Testis (tissue), 3 donors: Measurements from ENCODE around the gene INHBA. TPM values are rescaled to one million over a fixed set of nuclear protein-coding genes. Genes with fewer than 3 reads are reported as not detected.

Experiments used
- DNase-seq: peaks from one replicate; pipeline ENCODE4 v3.0.0-alpha.2; 2019
- H3K27ac ChIP-seq, 2 donors: fragments of 200-600 bp; sonication (generic); one replicate each; pipeline ENCODE4 v1.5.1; 2019
- H3K27me3 ChIP-seq: fragments of 200-600 bp; sonication (generic); one replicate; pipeline ENCODE4 v1.5.1; 2019
- H3K36me3 ChIP-seq: fragments of 200-600 bp; sonication (generic); one replicate; pipeline ENCODE4 v1.5.1; 2017; ENCODE audit warnings: low read depth; ENCODE audit errors: missing control alignments
- H3K4me1 ChIP-seq: fragments of 200-600 bp; sonication (generic); one replicate; pipeline ENCODE4 v1.5.1; 2019
- H3K4me3 ChIP-seq, 2 donors: fragments of 200-600 bp; sonication (generic); one replicate each; pipeline ENCODE4 v1.5.1; 2017 to 2019
- H3K9me3 ChIP-seq: fragments of 200-600 bp; sonication (generic); one replicate; pipeline ENCODE4 v1.5.1; 2017
- CTCF ChIP-seq, 3 experiments: fragments of 450-650 bp in 2 of 3; fragments of 200-600 bp in 1 of 3; sonication (generic) in 1 of 3; IDR thresholded peaks; one replicate each; pipeline ENCODE4 v1.5.1; 2016 to 2019; ENCODE audit warnings: antibody characterized with exemption in 3 of 3, mild to moderate bottlenecking in 2 of 3, moderate library complexity in 1 of 3
- POLR2A ChIP-seq: fragments of 450-650 bp; IDR thresholded peaks from one replicate; pipeline ENCODE4 v1.6.1; 2017; ENCODE audit warnings: antibody characterized with exemption, mild to moderate bottlenecking, moderate library complexity
- WGBS, 2 donors: methylation state at CpG; one replicate each; pipeline ENCODE4 v1.1.5; 2018; 5-methylcytosine and 5-hydroxymethylcytosine counted together
- intact Hi-C: fragments of 100-400 bp; cut with DNase I; formaldehyde crosslinking; loops from one replicate; pipeline ENCODE4 v1.15.1; 2023; ENCODE audit warnings: low total_unique reads
- polyA plus RNA-seq: library from polyadenylated mRNA; stranded (reverse); fragments of 350-450 nt; fragmentation: Illumina TruSeq; extraction: RNeasy Lipid Tissue Mini Kit (QIAGEN cat#74804); gene quantifications from one replicate; pipeline ENCODE4 v1.2.3, GENCODE V29; 2014; ENCODE audit warnings: low read depth, low replicate concordance; ENCODE audit not compliant: insufficient read depth
- total RNA-seq, 2 donors: library from RNA; depleted of rRNA; stranded (reverse); fragments of >200 nt; gene quantifications; one replicate each; pipeline ENCODE4 v1.2.3, GENCODE V29; 2016

INHBA gene
- total and polyA plus RNA-seq, 3 donors from 2014 or later = 2.5 to 8.0 (median 5.7) TPM

- Histone ChIP-seq H3K4me1 (no peaks in the 10 kb centered on the region), H3K27ac (no peak overlapping the region), H3K27me3 (no peaks in the 10 kb centered on the region), H3K9me3 (no peaks in the 10 kb centered on the region), H3K36me3 (no peaks in the 10 kb centered on the region), H3K4me3 (no peak overlapping the region)
- no peak for DNase-seq
- no peak for TF ChIP-seq CTCF (IDR thresholded peaks at IDR 0.05)
- no peak for TF ChIP-seq POLR2A
- intact Hi-C loops = no loop called here
- 92 to 94% methylated on average over 4 of the region's 4 CpGs for WGBS, 2 donors
Observed at GRCh38 chr7:41720046-41720445, 17.2 kb upstream of the INHBA start.

GRCh38 chr7:41716691-41717090, 13.8 kb upstream of the INHBA start:
- Histone ChIP-seq H3K36me3 (no peaks in the 10 kb centered on the region), H3K9me3 (no peaks in the 10 kb centered on the region), H3K4me1 (no peaks in the 10 kb centered on the region), H3K27ac (no peak overlapping the region), H3K27me3 (no peaks in the 10 kb centered on the region), H3K4me3 (no peak overlapping the region)
- TF ChIP-seq POLR2A = no peak
- TF ChIP-seq CTCF (IDR thresholded peaks at IDR 0.05) = no peak
- no peak for DNase-seq
- intact Hi-C loops = no loop called here
- WGBS, 2 donors = 90 to 91% methylated on average over 11 of the region's 11 CpGs

- WGBS, 2 donors = 89 to 92% methylated on average over 8 of the region's 8 CpGs
- intact Hi-C loops = no loop called here
- no peaks in the 10 kb centered on the region for H3K4me1 ChIP-seq
- no peak overlapping the region for H3K4me3 ChIP-seq
- no peaks in the 10 kb centered on the region for H3K27me3 ChIP-seq
- no peak overlapping the region for H3K27ac ChIP-seq
- H3K9me3 ChIP-seq = no peaks in the 10 kb centered on the region
- H3K36me3 ChIP-seq = no peaks in the 10 kb centered on the region
- no peak for TF ChIP-seq CTCF (IDR thresholded peaks at IDR 0.05)
- TF ChIP-seq POLR2A = no peak
- no peak for DNase-seq
Observed at GRCh38 chr7:41715000-41715399, 12.1 kb upstream of the INHBA start.

- Histone ChIP-seq H3K36me3 (no peaks in the 10 kb centered on the region), H3K4me1 (no peaks in the 10 kb centered on the region), H3K27me3 (no peaks in the 10 kb centered on the region), H3K9me3 (no peaks in the 10 kb centered on the region), H3K4me3 (no peak overlapping the region), H3K27ac (no peak overlapping the region)
- intact Hi-C loops = no loop called here
- DNase-seq = peak; percentile 66
- WGBS, 2 donors = 54 to 56% methylated on average over 10 of the region's 10 CpGs
- TF ChIP-seq CTCF (IDR thresholded peaks at IDR 0.05) (peak in 1 of 3 experiments; percentile 39), POLR2A (no peak)
Observed at GRCh38 chr7:41711283-41712064, 8.6 kb upstream of the INHBA start.

DNA sequence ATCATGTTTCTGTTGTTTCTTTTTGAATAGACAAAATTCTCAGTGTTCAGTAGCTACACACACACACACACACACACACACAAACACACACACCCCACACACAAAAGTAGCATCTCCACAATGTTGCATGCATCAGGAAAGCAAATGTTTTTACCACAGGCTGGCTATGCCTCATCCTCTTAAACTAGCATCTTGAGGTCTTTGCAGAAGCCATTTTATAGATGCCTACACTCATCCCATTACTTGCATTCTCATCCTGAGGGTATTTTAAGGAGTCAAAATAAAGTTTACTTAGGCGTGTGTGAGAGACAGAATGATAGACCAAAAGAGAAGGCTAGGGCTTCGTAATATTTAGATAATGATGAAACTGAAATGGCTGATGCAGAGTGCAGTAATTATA, 7.9 kb upstream of the INHBA start:
- intact Hi-C loops = no loop called here
- no peak for DNase-seq
- no peaks in the 10 kb centered on the region for H3K27me3 ChIP-seq
- H3K36me3 ChIP-seq = no peaks in the 10 kb centered on the region
- 88 to 91% methylated on average over 2 of the region's 2 CpGs for WGBS, 2 donors
- H3K4me1 ChIP-seq = peaks cover 3% of the 10 kb centered on the region
- H3K9me3 ChIP-seq = no peaks in the 10 kb centered on the region
- H3K4me3 ChIP-seq = no peak overlapping the region
- no peak for TF ChIP-seq POLR2A
- no peak for TF ChIP-seq CTCF (IDR thresholded peaks at IDR 0.05)
- no peak overlapping the region for H3K27ac ChIP-seq
